GM23338 (cell line): Measurements from ENCODE around the gene ARF6. TPM values are rescaled to one million over a fixed set of nuclear protein-coding genes. Genes with fewer than 3 reads are reported as not detected.
A peak's percentile ranks its signal among the peaks of the same experiment; 100 is the strongest.

Experiments
- ATAC-seq: fragments of 200-7000 bp; cut with Tn5 transposase; 3 replicates; pipeline ENCODE4 v1.9.1; 2020
- DNase-seq: peaks from one replicate; pipeline ENCODE4 v3.0.0-alpha.2; 2015; ENCODE audit warnings: low spot score
- H2AFZ ChIP-seq: fragments of 200-600 bp; sonication (generic); 2 replicates; pipeline ENCODE4 v1.8.0; 2016; ENCODE audit warnings: antibody characterized with exemption, mild to moderate bottlenecking, moderate library complexity
- H3F3A ChIP-seq: fragments of 200-600 bp; sonication (generic); replicated peaks from 2 replicates; pipeline ENCODE4 v1.8.0; 2017; ENCODE audit warnings: antibody characterized with exemption, mixed run types, low read depth
- H3K27ac ChIP-seq: fragments of 200-600 bp; sonication (generic); 2 replicates; pipeline ENCODE4 v1.6.1; 2016; ENCODE audit warnings: low read depth
- H3K27me3 ChIP-seq: fragments of 200-600 bp; sonication (generic); 2 replicates; pipeline ENCODE4 v1.8.0; 2016; ENCODE audit warnings: mild to moderate bottlenecking, mixed run types, moderate library complexity; ENCODE audit not compliant: insufficient read depth
- H3K36me3 ChIP-seq: fragments of 200-600 bp; sonication (generic); 2 replicates; pipeline ENCODE4 v1.8.0; 2016; ENCODE audit warnings: mild to moderate bottlenecking; ENCODE audit not compliant: insufficient read depth
- H3K4me1 ChIP-seq: fragments of 200-600 bp; sonication (generic); 2 replicates; pipeline ENCODE4 v1.8.0; 2016; ENCODE audit warnings: mild to moderate bottlenecking, moderate library complexity; ENCODE audit not compliant: insufficient read depth
- H3K4me2 ChIP-seq: fragments of 200-600 bp; sonication (generic); 2 replicates; pipeline ENCODE4 v1.7.1; 2017; ENCODE audit warnings: mixed run types
- H3K4me3 ChIP-seq: fragments of 200-600 bp; sonication (generic); 2 replicates; pipeline ENCODE4 v1.6.1; 2016; ENCODE audit warnings: mixed run types
- H3K79me2 ChIP-seq: fragments of 200-600 bp; sonication (generic); replicated peaks from 2 replicates; pipeline ENCODE4 v1.8.0; 2017; ENCODE audit warnings: mild to moderate bottlenecking; ENCODE audit not compliant: insufficient read depth
- H3K9me2 ChIP-seq: fragments of 200-600 bp; sonication (generic); 2 replicates; pipeline ENCODE4 v1.8.0; 2017; ENCODE audit not compliant: insufficient read depth
- H4K20me1 ChIP-seq: fragments of 200-600 bp; sonication (generic); replicated peaks from 2 replicates; pipeline ENCODE4 v1.8.0; 2017; ENCODE audit warnings: mild to moderate bottlenecking; ENCODE audit not compliant: insufficient read depth
- H3K27ac Mint-ChIP-seq: 2 replicates; pipeline ENCODE4 v1.8.0; 2020; ENCODE audit warnings: inconsistent platforms, mild to moderate bottlenecking, moderate library complexity, mixed read lengths
- H3K27me3 Mint-ChIP-seq: 3 replicates; pipeline ENCODE4 v1.8.0; 2022; ENCODE audit warnings: low read depth, mild to moderate bottlenecking, moderate library complexity, mixed read lengths, inconsistent platforms; ENCODE audit not compliant: insufficient read depth, poor library complexity
- H3K36me3 Mint-ChIP-seq: 3 replicates; pipeline ENCODE4 v1.8.0; 2021; ENCODE audit warnings: low read depth, mild to moderate bottlenecking, inconsistent platforms, moderate library complexity, mixed read lengths
- H3K4me1 Mint-ChIP-seq: 3 replicates; pipeline ENCODE4 v1.8.0; 2020; ENCODE audit warnings: mild to moderate bottlenecking, inconsistent platforms, mixed read lengths
- H3K4me3 Mint-ChIP-seq: 3 replicates; pipeline ENCODE4 v1.8.0; 2021; ENCODE audit warnings: moderate library complexity, mild to moderate bottlenecking, inconsistent platforms, mixed read lengths
- H3K9me3 Mint-ChIP-seq: 3 replicates; pipeline ENCODE4 v1.8.0; 2020; ENCODE audit warnings: moderate library complexity, mild to moderate bottlenecking, inconsistent platforms, mixed read lengths
- ETS1 ChIP-seq: IDR thresholded peaks from 2 replicates; pipeline ENCODE4 v1.6.1; 2016; ENCODE audit warnings: antibody characterized with exemption
- EZH2 ChIP-seq: fragments of 200-600 bp; sonication (generic); IDR thresholded peaks from one replicate; pipeline ENCODE4 v1.8.0; 2017; ENCODE audit warnings: antibody characterized with exemption, mild to moderate bottlenecking, low read depth; ENCODE audit not compliant: unreplicated experiment
- EZH2phosphoT487 ChIP-seq: fragments of 200-600 bp; sonication (generic); IDR thresholded peaks from one replicate; pipeline ENCODE4 v1.8.1; 2018; ENCODE audit warnings: antibody characterized with exemption; ENCODE audit not compliant: unreplicated experiment
- JUNB ChIP-seq: IDR thresholded peaks from one replicate; pipeline ENCODE4 v1.6.1; 2016; ENCODE audit warnings: antibody characterized with exemption; ENCODE audit not compliant: unreplicated experiment
- NANOG ChIP-seq: IDR thresholded peaks from 2 replicates; pipeline ENCODE4 v1.6.1; 2016; ENCODE audit warnings: antibody characterized with exemption, borderline replicate concordance
- POLR2AphosphoS5 ChIP-seq: IDR thresholded peaks from 2 replicates; pipeline ENCODE4 v1.6.1; 2016; ENCODE audit warnings: antibody characterized with exemption, low read depth
- STAT1 ChIP-seq: IDR thresholded peaks from one replicate; pipeline ENCODE4 v1.6.1; 2016; ENCODE audit warnings: antibody characterized with exemption; ENCODE audit not compliant: unreplicated experiment
- ZNF114 ChIP-seq: fragments of 250-450 bp; sonication (Bioruptor Pico); IDR thresholded peaks from 2 replicates; pipeline ENCODE4 v1.5.0; 2020; ENCODE audit warnings: mild to moderate bottlenecking, moderate library complexity
- ZNF462 ChIP-seq: fragments of 250-450 bp; sonication (Bioruptor Pico); IDR thresholded peaks from 2 replicates; pipeline ENCODE4 v1.5.0; 2020; ENCODE audit warnings: mild to moderate bottlenecking, moderate library complexity
- polyA plus RNA-seq: library from polyadenylated mRNA; unstranded; fragments of >200 nt; fragmentation: Nextera tagmentation; extraction: Ambion mirVana; gene quantifications from 2 replicates; pipeline ENCODE4 v1.2.1, GENCODE V29; 2016
- total RNA-seq: library from RNA; depleted of rRNA; stranded (reverse); fragments of >200 nt; shearing (Covaris generic); gene quantifications from 2 replicates; pipeline ENCODE4 v1.2.3, GENCODE V29; 2014

The ARF6 gene
- total and polyA plus RNA-seq, 2 experiments from 2014 or later = 47.8 to 73.1 TPM

GRCh38 chr14:49923881-49924280 lies 31.0 kb downstream of the ARF6 start:
- no peak for TF ChIP-seq POLR2AphosphoS5
- no peaks in the 10 kb centered on the region for H3K79me2 ChIP-seq
- H3K27ac Mint-ChIP-seq = no peak overlapping the region
- peaks cover 4% of the 10 kb centered on the region for H3K27me3 Mint-ChIP-seq
- H3K27me3 ChIP-seq = no peaks in the 10 kb centered on the region
- DNase-seq (no peak), ATAC-seq (no peak)
- H4K20me1 ChIP-seq = no peaks in the 10 kb centered on the region
- peak overlapping the region; percentile 93; the same call in 1 of the 2 replicates for H2AFZ ChIP-seq
- no peaks in the 10 kb centered on the region for H3K36me3 Mint-ChIP-seq
- H3K4me1 Mint-ChIP-seq = peaks cover 7% of the 10 kb centered on the region; the same call in 2 of the 3 replicates
- H3K4me3 Mint-ChIP-seq = no peak overlapping the region
- H3K9me2 ChIP-seq = no peaks in the 10 kb centered on the region
- H3F3A ChIP-seq = no peaks in the 10 kb centered on the region
- peaks cover 3% of the 10 kb centered on the region; the same call in 1 of the 2 replicates for H3K4me1 ChIP-seq
- H3K4me2 ChIP-seq = no peak overlapping the region
- H3K36me3 ChIP-seq = no peaks in the 10 kb centered on the region
- H3K4me3 ChIP-seq = no peak overlapping the region
- no peaks in the 10 kb centered on the region for H3K9me3 Mint-ChIP-seq
- H3K27ac ChIP-seq = no peak overlapping the region

- Mint-ChIP-seq H3K4me3 (no peak overlapping the region), H3K36me3 (no peaks in the 10 kb centered on the region), H3K9me3 (no peaks in the 10 kb centered on the region), H3K27ac (no peak overlapping the region), H3K27me3 (peaks cover 4% of the 10 kb centered on the region), H3K4me1 (peaks cover 6% of the 10 kb centered on the region; the same call in 2 of the 3 replicates)
- DNase-seq (no peak), ATAC-seq (no peak)
- no peaks in the 10 kb centered on the region for H4K20me1 ChIP-seq
- H2AFZ ChIP-seq = no peak overlapping the region
- no peaks in the 10 kb centered on the region for H3K36me3 ChIP-seq
- TF ChIP-seq ZNF114 (CRISPR knock-in tag) (no peak), ETS1 (no peak)
- no peaks in the 10 kb centered on the region for H3K79me2 ChIP-seq
- no peaks in the 10 kb centered on the region for H3F3A ChIP-seq
- H3K4me3 ChIP-seq = no peak overlapping the region
- H3K27ac ChIP-seq = no peak overlapping the region
- no peaks in the 10 kb centered on the region for H3K27me3 ChIP-seq
- no peak overlapping the region for H3K4me2 ChIP-seq
- no peaks in the 10 kb centered on the region for H3K9me2 ChIP-seq
- H3K4me1 ChIP-seq = peaks cover 3% of the 10 kb centered on the region; the same call in 1 of the 2 replicates
Observed at GRCh38 chr14:49924852-49925251, 32.0 kb downstream of the ARF6 start.

- no peak for DNase-seq
- no peak for ATAC-seq
- no peak overlapping the region for H3K4me2 ChIP-seq
- H3K4me3 ChIP-seq = no peak overlapping the region
- Mint-ChIP-seq H3K27ac (no peak overlapping the region), H3K4me1 (peaks cover 7% of the 10 kb centered on the region), H3K27me3 (peaks cover 4% of the 10 kb centered on the region), H3K36me3 (no peaks in the 10 kb centered on the region), H3K4me3 (no peak overlapping the region), H3K9me3 (no peaks in the 10 kb centered on the region)
- H3K9me2 ChIP-seq = no peaks in the 10 kb centered on the region
- no peak overlapping the region for H2AFZ ChIP-seq
- H3F3A ChIP-seq = no peaks in the 10 kb centered on the region
- H3K4me1 ChIP-seq = peaks cover 6% of the 10 kb centered on the region
- H3K36me3 ChIP-seq = no peaks in the 10 kb centered on the region
- no peaks in the 10 kb centered on the region for H3K27me3 ChIP-seq
- H3K27ac ChIP-seq = no peak overlapping the region
- H3K79me2 ChIP-seq = no peaks in the 10 kb centered on the region
- H4K20me1 ChIP-seq = no peaks in the 10 kb centered on the region
- TF ChIP-seq EZH2 = no peak
- TF ChIP-seq EZH2phosphoT487 = no peak
- no peak for TF ChIP-seq STAT1
- TF ChIP-seq JUNB = no peak
- TF ChIP-seq ZNF114 (CRISPR knock-in tag) = no peak
- TF ChIP-seq ETS1 = no peak
- TF ChIP-seq NANOG = no peak
- TF ChIP-seq POLR2AphosphoS5 = no peak
- no peak for TF ChIP-seq ZNF462 (CRISPR knock-in tag)
Observed at GRCh38 chr14:49926803-49927202, 33.9 kb downstream of the ARF6 start.
